ENCODE data around the gene PAK5.
A peak's percentile ranks its signal among the peaks of the same experiment; 100 is the strongest.

PAK5 gene

DNA sequence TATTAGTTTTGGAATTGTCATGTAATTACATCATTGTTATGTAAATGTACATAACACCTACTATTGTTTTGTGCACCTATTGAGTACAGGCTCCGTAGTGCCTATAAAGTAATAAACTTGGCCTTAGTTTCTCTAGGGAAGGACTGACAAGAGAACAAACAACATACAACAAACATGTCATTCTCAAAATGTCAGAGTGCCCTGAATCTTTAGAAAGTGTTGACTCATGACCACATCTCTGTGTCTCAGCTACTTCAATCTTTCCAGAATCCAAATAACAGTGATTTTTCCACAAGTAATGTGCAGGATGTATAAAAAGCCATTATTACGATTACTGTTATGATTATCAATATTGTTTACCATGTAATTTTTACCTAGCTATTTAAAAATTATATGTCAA lies 307.3 kb downstream of the PAK5 start:
- DNase-seq (ENCODE audit: low spot score) = no peak
- Histone ChIP-seq H3K4me3 (no peak overlapping the region), H3K27ac (no peak overlapping the region)
- TF ChIP-seq, protein P1, sequence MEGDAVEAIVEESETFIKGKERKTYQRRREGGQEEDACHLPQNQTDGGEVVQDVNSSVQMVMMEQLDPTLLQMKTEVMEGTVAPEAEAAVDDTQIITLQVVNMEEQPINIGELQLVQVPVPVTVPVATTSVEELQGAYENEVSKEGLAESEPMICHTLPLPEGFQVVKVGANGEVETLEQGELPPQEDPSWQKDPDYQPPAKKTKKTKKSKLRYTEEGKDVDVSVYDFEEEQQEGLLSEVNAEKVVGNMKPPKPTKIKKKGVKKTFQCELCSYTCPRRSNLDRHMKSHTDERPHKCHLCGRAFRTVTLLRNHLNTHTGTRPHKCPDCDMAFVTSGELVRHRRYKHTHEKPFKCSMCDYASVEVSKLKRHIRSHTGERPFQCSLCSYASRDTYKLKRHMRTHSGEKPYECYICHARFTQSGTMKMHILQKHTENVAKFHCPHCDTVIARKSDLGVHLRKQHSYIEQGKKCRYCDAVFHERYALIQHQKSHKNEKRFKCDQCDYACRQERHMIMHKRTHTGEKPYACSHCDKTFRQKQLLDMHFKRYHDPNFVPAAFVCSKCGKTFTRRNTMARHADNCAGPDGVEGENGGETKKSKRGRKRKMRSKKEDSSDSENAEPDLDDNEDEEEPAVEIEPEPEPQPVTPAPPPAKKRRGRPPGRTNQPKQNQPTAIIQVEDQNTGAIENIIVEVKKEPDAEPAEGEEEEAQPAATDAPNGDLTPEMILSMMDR (IDR thresholded peaks at IDR 0.05) = no peak

DNA sequence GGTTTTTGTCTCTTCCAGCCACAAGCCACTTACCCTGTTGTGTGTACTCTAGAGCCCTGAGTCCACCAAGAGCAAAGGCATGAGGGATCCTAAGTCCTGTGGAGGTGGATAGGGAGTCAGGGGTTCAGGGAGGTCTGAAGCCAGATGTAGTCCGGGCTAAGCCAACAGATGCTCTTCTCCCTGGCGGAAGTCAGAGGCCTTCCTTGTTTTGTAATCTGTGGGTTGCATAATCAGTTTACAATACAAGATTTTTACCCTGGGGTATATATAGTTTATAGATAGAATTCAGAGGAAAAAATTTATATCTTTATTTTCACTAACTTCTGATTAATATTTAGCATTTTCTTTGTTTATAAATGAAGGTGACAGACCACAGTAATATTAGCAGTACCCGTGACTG lies 315.2 kb downstream of the PAK5 start:
- H3K27ac ChIP-seq = no peak overlapping the region
- TF ChIP-seq, protein P1 (IDR thresholded peaks at IDR 0.05) = no peak
- no peak for DNase-seq (ENCODE audit: low spot score)
- no peak overlapping the region for H3K4me3 ChIP-seq

DNA sequence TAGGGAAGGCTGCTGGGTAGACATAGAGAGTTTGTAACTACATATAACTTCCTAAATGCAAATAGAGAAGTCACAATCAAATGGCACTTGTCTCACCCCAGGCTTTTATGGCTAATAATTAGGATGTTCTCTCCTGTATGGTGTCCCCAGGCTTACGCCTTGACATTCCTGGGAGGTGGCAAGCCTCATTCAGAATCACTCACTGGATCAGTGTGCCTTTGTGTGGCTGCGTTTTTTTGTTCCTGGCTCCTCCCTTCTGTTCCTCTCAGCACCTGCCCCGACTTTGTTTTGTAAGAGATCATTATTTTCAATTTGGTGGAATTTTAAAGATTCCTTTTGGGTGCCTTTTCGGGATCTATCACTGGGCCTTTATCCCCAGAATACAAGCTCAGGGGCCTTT lies 318.8 kb downstream of the PAK5 start:
- H3K4me3 ChIP-seq = no peak overlapping the region
- DNase-seq (ENCODE audit: low spot score) = no peak
- H3K27ac ChIP-seq = no peak overlapping the region
- TF ChIP-seq, protein P1 (IDR thresholded peaks at IDR 0.05) = no peak

DNA sequence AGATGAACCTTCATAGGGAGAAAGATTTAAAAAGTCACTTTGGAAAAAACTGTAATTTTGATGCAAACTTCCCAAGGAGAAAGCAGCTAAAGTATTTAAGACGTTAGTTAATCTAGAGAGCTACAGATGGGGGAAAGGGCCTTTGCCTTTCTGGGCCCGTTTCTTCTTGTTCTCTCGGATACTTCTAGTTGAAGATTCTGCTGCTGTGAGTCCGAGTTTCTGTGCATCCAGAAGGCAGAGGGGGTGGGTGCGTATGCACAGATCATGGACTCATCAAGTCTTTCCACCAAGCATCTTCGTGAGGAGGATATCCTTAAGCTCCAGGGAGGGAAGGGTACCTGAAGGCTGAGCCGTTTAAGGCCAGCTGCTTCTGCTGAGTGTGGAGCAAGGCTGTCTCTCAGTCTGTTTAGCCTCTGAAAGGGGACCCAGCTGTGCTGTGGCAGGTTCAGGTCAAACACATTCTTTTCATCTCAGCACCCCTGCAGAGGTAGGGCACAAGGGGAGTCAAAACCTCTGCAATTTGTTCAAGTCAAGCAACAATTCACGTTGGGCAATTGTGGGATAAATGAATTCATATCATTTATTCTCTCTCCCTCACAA lies 320.2 kb downstream of the PAK5 start:
- Histone ChIP-seq H3K27ac (no peak overlapping the region), H3K4me3 (no peak overlapping the region)
- DNase-seq (ENCODE audit: low spot score) = no peak
- TF ChIP-seq, protein P1 (IDR thresholded peaks at IDR 0.05) = no peak

DNA sequence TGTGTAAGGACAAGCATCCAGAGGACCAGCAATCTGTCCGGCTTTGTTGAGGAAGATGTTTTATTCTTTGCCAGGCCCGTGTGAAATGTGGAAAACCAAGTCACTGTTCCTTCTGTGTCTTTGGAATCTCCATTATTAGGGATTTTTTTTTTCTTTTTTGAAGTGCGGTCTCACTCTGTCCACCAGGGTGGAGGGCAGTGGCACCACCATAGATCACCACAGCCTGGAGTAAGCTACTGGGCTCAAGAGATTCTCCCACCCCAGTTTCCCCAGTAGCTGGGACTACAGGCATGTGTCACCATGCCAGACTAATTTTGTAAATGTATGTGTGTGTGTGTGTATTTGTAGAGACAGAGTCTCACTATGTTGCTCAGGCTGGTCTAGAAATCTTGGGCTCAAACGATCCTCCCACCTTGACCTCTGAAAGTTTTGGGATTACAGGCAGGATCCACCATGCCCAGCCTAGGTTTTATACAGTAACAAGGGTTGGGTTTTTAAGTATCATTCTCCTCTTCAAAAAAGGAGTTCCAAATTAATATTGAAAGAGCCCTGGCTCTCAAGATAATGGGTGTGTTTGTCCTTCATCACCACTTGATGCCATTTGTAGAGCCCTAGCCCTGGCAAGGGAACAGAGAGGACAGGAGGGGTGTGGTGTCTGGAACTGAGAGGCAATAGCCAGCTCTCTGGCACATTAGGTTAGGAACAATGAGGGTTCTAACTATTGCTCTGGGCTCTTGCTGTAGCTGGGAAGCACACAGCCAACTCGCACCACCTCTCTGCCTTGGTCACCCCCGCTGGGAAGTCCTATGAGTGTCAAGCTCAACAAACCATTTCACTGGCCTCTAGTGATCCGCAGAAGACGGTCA lies 321.3 kb downstream of the PAK5 start:
- DNase-seq (ENCODE audit: low spot score) = no peak
- no peak overlapping the region for H3K4me3 ChIP-seq

DNA sequence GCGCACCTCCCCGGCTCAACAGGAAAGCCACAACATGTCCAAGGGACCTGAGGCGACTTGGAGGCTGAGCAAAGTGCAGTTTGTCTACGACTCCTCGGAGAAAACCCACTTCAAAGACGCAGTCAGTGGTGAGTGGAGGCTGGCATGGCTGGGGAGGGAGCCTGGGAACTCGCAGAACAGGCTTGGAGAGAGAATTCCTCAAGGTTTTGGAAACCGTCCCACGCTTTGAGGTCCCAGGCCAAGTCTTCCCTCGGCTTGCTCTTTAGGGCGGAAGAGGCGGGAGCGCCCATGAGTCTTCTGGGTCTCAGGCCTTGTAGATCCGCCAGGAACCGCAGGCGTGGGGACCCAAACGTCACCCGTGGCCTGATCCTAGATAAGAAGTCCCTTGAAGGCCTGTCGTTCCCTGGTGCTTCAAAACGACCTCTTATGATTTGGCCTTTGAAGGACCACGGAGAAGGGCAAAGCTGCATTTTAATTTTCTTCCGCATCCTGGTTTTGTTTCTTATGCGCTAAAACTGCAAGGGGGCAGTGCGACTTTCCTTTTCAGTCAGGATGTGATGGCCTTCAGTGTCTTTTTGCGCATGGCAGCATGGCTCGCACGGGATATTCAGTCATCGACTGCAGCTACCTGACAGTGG lies 322.5 kb downstream of the PAK5 start:
- TF ChIP-seq, protein P1 (IDR thresholded peaks at IDR 0.05) = no peak
- H3K4me3 ChIP-seq = peak overlapping the region; percentile 62
- no peak overlapping the region for H3K27ac ChIP-seq

More for the DNA sequence above, 321.3 kb downstream of the PAK5 start:
- TF ChIP-seq, protein P1 (IDR thresholded peaks at IDR 0.05) = no peak
- no peak overlapping the region for H3K27ac ChIP-seq

More for the DNA sequence above, 322.5 kb downstream of the PAK5 start:
- no peak for DNase-seq (ENCODE audit: low spot score)
